AG10803 (cell line): ENCODE data around the gene SAMD3.
"Not testable (repeated sequence)": the region's sequence is repeated elsewhere in the genome, so short reads cannot be mapped to it uniquely, and the experiment has no call there.

Experiments used
- DNase-seq: peaks from one replicate; pipeline ENCODE4 v3.0.0; 2010; ENCODE audit warnings: low read depth
- H3K4me3 ChIP-seq: 2 replicates; pipeline ENCODE4 v1.5.1; 2011; ENCODE audit warnings: mild to moderate bottlenecking, low read length, control low read depth
- TF ChIP-seq, protein P1 (sequence below): conservative IDR thresholded peaks from 2 replicates; pipeline ENCODE4 v1.5.1; 2011; ENCODE audit warnings: mild to moderate bottlenecking, low read length, control low read depth, inconsistent platforms

SAMD3 gene, protein sequence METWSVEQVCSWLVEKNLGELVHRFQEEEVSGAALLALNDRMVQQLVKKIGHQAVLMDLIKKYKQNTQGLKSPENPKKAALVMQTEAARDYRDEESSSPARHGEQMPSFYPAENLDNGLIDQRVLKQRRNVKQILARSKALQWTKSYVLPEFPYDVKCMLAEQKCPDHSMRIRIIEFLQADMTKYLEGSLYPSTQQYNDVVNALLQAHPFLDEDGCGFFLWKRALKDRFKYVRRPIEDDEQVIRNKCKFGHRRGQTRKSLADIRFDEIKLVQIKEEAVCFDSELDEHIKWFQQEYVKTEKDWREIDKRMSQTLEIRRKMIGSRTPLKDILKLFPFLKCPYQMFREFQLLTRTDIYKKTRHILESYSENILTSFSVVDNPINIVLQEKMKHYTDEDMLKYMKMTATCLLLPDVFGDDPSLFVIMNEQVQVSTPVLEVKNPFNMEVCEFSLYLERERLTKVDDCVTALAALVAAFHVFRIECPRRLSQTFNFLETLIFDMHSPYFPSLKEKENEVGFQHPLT

DNA sequence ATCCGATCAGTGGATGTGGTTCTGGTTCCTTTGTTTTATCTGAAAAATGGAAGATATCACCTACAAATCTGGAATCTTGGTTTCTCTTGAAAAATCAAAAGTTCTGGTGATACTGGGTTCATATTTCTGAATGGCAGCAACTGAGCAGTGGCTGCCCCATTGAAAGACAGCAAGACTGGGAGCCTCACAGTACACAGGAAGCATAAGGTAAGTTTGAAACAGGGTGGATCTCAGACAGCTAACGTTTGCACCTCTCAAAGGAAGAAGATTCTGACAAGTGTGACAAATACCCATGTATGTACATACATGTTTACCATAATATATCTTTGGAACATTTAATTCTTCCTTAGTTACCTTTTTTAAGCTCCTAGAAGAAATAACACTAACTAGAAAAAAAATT, at the start of gene SAMD3:
SAMD3 (minus strand) TSS at position 177 of the 400 bp plus-strand sequence. CDS start 7,678 bp downstream, outside the sequence.
- DNase-seq = no peak
- TF ChIP-seq, protein P1, sequence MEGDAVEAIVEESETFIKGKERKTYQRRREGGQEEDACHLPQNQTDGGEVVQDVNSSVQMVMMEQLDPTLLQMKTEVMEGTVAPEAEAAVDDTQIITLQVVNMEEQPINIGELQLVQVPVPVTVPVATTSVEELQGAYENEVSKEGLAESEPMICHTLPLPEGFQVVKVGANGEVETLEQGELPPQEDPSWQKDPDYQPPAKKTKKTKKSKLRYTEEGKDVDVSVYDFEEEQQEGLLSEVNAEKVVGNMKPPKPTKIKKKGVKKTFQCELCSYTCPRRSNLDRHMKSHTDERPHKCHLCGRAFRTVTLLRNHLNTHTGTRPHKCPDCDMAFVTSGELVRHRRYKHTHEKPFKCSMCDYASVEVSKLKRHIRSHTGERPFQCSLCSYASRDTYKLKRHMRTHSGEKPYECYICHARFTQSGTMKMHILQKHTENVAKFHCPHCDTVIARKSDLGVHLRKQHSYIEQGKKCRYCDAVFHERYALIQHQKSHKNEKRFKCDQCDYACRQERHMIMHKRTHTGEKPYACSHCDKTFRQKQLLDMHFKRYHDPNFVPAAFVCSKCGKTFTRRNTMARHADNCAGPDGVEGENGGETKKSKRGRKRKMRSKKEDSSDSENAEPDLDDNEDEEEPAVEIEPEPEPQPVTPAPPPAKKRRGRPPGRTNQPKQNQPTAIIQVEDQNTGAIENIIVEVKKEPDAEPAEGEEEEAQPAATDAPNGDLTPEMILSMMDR = no peak
- H3K4me3 ChIP-seq = no peak within 1 kb of the TSS

DNA sequence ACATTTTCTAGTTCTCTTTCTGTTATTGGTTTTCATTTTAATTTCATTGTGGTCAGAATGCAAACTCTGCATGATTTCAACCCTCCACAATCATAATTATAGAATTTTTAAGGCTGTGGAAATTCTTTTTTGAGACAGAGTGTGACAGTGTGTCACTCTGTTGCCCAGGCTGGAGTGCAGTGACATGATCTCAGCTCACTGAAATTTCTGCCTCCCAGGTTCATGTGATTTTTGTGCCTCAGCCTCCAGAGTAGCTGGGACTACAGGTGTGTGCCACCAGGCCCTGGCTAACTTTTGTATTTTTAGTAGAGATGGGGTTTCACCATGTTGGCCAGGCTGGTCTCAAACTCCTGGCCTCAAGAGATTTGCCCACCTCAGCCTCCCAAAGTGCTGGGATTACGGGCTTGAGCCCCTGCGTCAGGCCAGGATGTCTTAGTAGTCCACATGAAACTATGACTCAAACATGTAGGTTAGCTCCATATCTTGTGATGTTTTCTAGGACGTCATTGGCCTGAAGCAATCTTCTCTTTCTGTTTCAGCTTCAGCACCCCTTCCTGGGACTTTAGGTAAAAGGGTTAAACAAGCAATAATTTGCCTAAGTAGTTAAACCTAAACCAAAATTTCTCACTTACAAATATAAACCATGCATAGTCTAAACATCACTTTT, 47.4 kb upstream of the SAMD3 start:
- TF ChIP-seq, protein P1 = no peak
- DNase-seq = no peak
- H3K4me3 ChIP-seq = no peak overlapping the region

DNA sequence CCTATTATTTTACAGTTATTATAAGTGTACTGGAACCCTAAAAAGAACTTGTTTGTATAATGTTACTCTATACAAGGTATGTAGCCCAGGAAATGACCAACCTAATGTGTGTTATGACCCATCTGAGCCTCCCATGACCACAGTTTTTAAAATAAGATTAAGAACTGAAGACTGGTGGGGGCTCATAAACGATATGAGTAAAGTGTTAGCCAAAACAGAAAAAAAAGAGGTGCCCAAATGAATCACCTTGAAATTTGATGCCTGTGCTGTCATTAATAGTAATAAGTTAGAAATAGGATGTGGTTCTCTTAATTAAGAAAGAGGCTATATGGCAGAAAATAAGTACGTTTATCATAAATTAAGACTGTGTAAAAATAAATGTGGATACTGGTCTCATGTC, 42.8 kb upstream of the SAMD3 start:
- DNase-seq, H3K4me3 ChIP-seq: not testable (repeated sequence)

DNA sequence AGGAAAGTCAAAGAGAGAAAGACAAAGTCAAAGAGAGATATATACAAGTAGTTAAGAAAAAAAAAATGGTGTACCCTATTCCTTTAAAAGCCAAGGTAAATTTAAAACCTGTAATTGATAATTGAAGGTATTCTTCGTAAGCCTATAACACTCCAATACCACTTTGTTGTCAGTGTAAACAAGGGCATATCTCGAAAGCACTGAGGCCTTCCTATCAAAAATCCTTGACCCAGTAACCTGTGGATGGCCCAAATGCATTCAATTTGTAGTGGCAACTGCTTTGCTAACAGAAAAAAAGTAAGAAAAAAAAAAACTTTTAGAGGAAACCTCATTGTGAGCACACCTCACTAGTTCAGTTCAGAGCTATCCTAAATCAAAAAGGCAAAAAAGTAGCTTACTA, 39.3 kb upstream of the SAMD3 start:
- DNase-seq = no peak
- no peak overlapping the region for H3K4me3 ChIP-seq
- TF ChIP-seq, protein P1 = no peak

DNA sequence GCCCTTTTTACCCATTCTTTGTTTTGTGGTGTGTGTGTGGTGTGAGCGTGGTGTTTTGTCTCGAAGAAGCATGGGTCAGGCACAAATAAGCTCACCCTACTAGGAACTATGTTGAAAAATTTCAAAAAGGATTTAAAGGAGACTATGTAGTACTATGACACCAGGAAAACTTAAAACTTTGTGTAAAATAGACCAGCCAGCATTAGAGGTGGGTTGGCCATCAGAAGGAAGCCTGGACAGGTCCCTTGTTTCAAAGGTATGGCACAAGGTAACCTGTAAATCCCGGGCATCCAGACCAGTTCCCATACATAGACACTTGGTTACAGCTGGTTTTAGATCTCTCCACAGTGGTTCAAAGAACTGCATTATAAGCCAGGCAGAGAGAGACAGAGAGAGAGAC, 38.8 kb upstream of the SAMD3 start:
- not testable (repeated sequence) for DNase-seq, H3K4me3 ChIP-seq

DNA sequence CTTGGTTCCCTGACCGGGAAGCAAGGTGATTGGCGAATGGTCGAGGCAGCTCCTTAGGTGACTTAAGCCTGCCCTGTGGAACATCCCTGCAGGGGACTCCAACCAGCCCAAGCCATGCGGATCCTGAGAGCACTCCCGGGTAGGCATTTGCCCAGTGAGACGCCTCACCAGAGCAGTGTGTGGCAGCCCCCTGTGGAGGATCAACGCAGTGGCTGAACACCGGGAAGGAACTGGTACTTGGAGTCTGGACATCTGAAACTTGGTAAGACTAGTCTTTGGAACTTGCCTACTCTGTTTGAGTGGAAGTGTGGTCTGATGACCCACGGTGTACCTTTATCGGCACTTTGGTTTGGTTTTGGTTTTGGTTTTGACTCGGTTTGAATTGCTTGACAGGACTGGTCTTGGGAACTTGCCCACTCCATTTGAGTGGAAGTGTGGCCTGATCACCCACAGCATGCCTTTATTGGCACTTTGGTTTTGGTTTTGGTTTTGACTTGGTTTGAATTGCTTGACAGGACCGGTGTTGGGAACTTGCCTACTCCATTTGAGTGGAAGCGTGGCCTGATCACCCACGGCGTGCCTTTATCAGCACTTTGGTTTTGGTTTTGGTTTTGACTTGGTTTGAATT, 38.0 kb upstream of the SAMD3 start:
- not testable (repeated sequence) for DNase-seq

DNA sequence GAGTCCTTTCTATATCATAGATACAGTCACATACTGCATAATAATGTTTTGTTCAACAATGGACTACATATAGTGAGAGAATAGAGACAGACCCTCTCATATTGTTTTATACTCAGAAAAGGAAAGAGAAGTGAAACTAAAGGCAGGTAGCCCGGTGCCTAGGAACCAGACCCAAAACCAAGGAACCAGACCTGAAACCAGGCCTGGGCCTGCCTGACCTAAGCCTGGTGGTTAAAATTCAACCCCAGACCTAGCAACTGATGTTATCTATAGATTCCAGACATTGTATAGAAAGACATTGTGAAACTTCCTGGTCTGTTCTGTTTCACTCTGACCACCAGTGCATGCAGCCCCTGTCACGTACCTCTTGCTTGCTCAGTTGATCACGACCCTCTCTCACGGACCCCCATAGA, 37.3 kb upstream of the SAMD3 start:
- H3K4me3 ChIP-seq, DNase-seq: not testable (repeated sequence)

More for the DNA sequence above, 38.0 kb upstream of the SAMD3 start:
- not testable (repeated sequence) for H3K4me3 ChIP-seq

DNA sequence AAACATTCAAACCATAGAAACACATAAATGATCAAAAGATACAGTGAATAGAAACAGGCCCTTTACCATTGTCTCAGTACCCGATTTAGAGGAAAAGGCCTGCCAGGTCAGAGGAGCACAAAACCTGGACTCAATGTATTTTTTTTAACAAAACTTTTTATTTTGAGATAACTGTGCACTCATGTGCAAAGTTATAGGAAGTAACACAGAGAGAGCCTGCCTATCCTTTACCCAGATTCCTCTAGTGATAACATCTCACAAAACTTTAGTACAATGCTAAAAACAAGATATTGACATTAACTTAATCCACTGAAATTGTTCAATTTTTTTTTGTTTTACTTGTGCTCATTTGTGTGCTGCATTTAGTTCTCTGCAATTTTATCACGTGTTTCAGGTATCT, 36.8 kb upstream of the SAMD3 start:
- DNase-seq = no peak
- H3K4me3 ChIP-seq = no peak overlapping the region
- TF ChIP-seq, protein P1 = no peak

DNA sequence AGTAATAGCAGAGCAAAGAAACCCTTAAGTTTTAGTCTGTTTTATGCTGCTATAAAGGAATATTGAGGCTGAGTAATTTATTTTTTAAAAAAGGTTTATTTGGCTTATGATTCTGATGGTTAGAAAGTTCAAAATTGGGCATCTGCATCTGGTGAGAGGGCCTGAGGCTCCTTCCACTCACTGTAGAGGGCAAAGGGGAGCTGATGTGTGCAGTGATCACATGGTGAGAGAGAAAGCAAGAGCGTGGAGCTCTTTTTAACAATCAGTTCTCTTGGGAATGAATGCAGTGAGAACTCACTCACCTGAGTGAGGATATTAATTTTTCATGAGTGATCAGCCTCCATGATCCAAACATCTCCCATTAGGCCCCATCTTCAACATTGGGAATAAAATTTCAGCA, 36.4 kb upstream of the SAMD3 start:
- TF ChIP-seq, protein P1 = no peak
- no peak overlapping the region for H3K4me3 ChIP-seq
- no peak for DNase-seq
